Hematopoietic multipotent progenitor cell treated with erythropoietin and hydrocortisone succinate and interleukin-3 and kit ligand, for 17 days (in vitro differentiated cells): Measurements from ENCODE around the gene GSTA5.
A peak's percentile ranks its signal among the peaks of the same experiment; 100 is the strongest.
"Not testable (repeated sequence)": the region's sequence is repeated elsewhere in the genome, so short reads cannot be mapped to it uniquely, and the experiment has no call there.

ENCODE experiments used
- DNase-seq: peaks from one replicate; pipeline ENCODE4 v3.0.0-alpha.2; 2015; ENCODE audit warnings: low spot score

The GSTA5 gene

GRCh38 chr6:52840763-52841585, at the start of gene GSTA5:
Gene GSTA5 (minus strand): TSS chr6:52840813.
- no peak for DNase-seq

DNA sequence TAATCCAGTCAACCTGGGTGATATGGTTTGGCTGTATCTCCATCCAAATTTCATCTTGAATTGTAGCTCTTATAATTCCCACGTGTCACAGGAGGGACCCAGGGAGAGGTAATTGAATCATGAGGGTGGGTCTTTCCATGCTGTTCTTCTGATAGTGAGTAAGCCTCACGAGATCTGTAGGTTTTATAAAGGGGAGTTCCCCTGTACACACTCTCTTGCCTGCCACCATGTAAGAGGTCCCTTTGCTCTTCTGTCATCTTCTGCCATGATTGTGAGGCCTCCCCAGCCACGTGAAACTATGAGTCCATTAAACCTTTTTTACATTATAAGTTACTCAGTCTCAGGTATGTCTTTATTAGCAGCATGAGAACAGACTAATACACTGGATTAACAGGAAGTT, 49.4 kb upstream of the GSTA5 start:
- DNase-seq = no peak

DNA sequence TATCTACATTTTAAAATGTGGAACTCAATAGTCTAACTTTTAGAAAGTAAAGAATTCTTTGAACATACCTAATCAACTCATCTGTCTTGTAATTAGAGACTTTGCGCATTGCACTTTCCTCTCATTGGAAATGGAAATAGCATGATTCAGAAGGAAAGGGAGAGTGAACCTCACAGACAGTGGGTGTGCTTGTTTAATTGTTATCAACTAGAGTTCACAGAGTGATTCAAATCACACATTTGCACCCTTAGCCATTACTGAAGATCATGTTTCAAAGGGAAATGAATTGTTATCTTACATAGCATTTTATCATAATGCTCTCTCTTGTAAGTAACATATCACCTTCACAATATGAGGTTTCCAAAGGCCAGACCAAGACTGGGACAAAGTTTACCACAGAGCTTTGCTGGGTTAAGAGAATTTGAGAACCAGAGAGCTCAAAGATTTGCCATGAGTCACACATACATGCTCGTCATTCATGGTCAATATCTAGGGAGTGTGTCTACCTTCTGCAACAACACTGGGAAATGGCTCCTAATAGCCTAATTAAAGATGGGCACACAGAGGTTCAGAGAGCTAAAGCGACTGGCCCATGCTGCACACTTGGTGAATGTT, 47.4 kb upstream of the GSTA5 start:
- no peak for DNase-seq

- DNase-seq = peak; percentile 80
Observed at GRCh38 chr6:52881996-52882841, 41.6 kb upstream of the GSTA5 start.

DNA sequence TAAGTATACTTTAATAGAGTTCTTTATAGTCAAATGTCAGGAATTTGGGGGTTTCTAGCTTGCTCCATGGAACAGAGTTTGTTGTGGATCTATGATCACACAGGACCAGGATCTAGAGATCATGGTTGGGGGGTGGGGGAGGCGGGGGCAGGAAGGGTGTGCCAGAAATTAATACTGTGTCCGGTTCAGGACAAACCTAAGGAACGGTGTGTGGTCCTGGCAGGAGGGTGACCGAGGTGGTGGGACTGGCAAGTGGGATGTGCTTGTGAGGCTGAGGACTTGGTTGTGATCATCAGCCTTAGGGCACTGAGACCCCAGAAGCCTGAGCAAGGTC, 41.0 kb upstream of the GSTA5 start:
- no peak for DNase-seq

DNA sequence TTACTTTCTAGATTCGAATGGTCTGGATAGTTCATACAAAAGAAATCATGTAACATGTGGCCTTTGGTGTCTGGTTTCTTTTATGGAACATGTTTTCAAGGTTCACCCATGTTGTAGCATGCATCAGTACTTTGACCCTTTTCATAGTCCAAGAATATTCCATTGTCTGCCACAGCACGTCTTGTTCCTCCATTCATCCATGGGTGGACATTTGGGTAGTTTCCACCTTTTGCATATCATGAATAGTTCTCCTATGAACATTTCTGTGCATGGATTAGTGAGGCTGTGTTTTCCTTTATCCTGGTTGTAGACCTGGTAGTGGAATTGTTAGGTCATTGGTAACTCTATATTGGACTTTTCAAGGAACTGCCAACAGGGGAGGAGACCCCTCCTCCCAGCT, 37.2 kb upstream of the GSTA5 start:
- no peak for DNase-seq

DNA sequence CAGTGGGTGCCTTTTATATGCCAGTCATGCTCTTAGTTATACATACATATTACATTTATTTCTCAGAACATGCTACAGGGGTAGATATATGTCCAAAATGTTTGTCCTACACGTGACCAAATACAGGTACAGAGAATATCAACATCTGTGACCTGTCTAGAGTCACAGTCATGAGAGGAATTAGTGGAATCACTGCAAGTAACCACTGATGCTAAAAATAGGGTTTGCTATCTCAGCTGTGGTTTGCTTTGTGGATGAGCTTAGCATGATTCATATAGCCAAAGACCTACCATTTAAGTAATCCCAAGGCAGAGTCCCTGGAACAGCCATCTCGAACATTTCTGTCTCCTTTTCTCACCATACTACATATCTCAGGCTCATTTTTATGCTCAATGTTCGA, 36.6 kb upstream of the GSTA5 start:
- DNase-seq = no peak

GRCh38 chr6:52876056-52876787, 35.6 kb upstream of the GSTA5 start:
- no peak for DNase-seq

GRCh38 chr6:52872031-52872430, 31.4 kb upstream of the GSTA5 start:
- DNase-seq = no peak

DNA sequence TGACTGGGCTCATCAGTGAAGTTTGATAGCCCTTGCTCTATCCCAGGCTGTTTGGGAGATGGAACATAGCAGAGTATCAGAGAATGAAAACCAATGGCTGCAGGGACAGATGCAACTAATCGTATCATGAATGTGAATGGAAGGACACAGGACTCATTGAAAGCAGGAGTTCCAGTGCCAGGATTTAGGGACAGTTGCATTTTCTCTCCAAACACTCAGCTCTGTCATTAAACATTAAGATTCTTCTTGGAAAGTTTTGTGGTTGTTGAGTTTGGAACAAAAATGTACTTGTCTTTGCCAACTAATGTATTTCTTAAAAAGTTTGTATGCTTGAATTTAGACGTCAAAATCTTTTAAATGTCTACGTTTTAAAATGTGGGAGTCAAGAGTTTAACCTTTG, 31.0 kb upstream of the GSTA5 start:
- DNase-seq = no peak

DNA sequence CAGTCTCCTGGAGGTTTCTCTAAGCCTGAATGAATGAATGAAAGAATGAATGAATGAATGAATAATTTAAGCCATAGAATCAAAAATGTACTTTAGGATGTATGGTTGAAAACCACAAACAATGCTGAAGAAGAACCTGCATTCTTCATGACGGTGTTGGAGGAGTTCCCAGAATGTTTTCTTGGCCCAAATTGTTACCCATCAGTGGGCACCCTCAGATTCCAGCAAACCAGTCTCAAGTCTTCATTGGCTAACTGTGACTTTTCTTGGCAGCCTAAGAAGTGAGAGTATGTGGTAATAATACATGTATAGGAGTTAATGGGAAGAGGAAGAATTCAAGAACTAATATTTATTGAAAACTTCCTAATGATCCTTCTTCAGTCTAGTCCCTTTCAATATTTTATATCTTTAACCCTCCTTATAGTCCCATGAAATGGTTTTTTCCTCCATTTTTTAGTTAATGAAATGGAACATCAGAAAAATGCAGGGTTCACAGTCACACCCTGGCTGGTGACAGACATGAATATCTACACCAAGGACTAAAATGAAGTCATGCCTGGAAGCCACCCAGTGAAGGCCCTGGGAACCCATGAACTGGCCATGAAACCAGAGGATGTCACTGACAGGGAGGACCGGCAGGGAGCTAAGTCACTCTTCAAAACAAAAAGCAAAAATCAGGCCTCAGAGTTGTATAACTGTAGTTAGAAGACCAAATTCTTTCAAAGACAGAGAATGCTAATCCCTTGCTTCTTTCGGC, 29.9 kb upstream of the GSTA5 start:
- DNase-seq = not testable (repeated sequence)

- not testable (repeated sequence) for DNase-seq
Observed at GRCh38 chr6:52868899-52869298, 28.3 kb upstream of the GSTA5 start.

- DNase-seq = no peak
Observed at GRCh38 chr6:52868240-52868639, 27.6 kb upstream of the GSTA5 start.

DNA sequence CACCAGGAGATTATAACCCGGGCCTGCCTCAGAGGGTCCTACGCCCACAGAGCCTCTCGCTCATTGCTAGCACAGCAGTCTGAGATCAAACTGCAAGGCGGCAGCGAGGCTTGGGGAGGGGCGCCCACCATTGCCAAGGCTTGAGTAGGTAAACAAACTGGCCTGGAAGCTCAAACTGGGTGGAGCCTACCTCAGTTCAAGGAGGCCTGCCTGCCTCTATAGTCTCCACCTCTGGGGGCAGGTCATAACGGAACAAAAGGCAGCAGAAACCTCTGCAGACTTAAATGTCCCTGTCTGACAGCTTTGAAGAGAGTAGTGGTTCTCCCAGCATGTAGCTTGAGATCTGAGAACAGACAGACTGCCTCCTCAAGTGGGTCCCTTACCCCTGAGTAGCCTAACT, 20.5 kb upstream of the GSTA5 start:
- not testable (repeated sequence) for DNase-seq

DNA sequence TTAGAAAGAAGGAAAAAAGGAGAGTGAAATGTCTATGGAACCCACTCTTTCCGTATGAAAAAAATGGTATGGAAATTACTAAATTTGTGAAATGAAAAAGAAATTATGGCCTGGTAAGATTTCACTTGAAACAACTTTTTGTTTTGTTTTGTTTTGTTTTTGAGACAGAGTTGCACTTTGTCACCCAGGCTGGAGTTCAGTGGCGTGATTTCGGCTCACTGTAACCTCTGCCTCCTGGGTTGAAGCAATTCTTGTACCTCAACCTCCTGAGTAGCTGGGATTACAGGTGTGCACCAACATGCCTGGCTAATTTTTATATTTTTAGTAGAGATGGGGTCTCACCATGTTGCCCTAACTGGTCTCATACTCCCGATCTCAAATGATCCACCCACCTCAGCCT, 17.8 kb upstream of the GSTA5 start:
- no peak for DNase-seq

DNA sequence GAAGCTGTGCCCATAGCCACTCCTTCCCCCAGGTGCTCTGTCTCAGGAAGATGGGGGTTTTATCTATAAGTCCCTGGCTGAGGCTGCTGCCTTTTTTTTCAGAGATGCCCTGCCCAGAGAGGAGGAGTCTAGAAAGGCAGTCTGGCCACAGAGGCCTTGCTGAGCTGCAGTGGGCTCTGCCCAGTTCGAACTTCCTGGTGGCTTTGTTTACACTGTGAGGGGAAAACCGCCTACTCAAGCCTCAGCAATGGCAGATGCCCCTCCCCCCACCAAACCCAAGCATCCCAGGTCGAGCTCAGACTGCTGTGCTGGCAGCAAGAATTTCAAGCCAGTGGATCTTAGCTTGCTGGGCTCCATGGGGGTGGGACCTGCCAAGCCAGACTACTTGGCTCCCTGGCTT, 15.5 kb upstream of the GSTA5 start:
- DNase-seq = not testable (repeated sequence)

DNA sequence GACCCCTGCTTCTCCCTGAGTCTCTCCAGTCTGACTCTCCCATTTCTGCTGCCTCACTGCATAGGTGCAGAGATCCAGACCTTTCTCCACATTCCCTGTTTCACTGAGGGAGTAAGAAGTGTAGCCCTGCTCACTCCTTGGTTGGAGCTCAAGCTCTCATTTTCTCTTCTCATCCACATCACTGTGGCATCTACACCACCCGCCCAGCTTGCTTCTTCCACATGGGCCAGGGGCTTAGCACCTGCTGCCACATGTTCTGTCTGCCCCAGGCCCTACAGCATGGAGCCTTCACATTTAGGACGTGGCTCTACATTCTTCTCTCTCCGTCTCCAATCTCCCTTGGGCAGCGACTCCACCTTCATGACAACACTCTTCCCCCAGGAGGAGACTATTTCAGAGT, 8.5 kb upstream of the GSTA5 start:
- no peak for DNase-seq

- DNase-seq = no peak
Observed at GRCh38 chr6:52846002-52846401, 5.4 kb upstream of the GSTA5 start.

GRCh38 chr6:52843605-52844004, 3.0 kb upstream of the GSTA5 start:
- no peak for DNase-seq

- peak; percentile 71 for DNase-seq
Observed at GRCh38 chr6:52839124-52840055, 1.2 kb downstream of the GSTA5 start.
